Muscle of leg (tissue), 11 donors: Measurements from ENCODE around the gene DPCD. TPM values are rescaled to one million over a fixed set of nuclear protein-coding genes. Genes with fewer than 3 reads are reported as not detected.
"Not testable (repeated sequence)": the region's sequence is repeated elsewhere in the genome, so short reads cannot be mapped to it uniquely, and the experiment has no call there.

Source experiments
- DNase-seq: peaks from one replicate; pipeline ENCODE4 v3.0.0; 2013
- H3K27ac ChIP-seq: one replicate; pipeline ENCODE4 v1.5.1; 2013; ENCODE audit warnings: mild to moderate bottlenecking, low read length, control low read depth
- H3K27me3 ChIP-seq: one replicate; pipeline ENCODE4 v1.6.1; 2013; ENCODE audit warnings: low read length; ENCODE audit not compliant: control insufficient read depth, insufficient read depth
- H3K36me3 ChIP-seq: one replicate; pipeline ENCODE4 v1.6.1; 2013; ENCODE audit warnings: low read length; ENCODE audit not compliant: control insufficient read depth, insufficient read depth
- H3K4me1 ChIP-seq: one replicate; pipeline ENCODE4 v1.6.1; 2013; ENCODE audit warnings: low read length; ENCODE audit not compliant: control insufficient read depth, insufficient read depth
- H3K4me3 ChIP-seq: one replicate; pipeline ENCODE4 v1.5.1; 2013; ENCODE audit warnings: low read length, control low read depth
- H3K9me3 ChIP-seq: replicated peaks from 2 replicates; pipeline ENCODE4 v1.6.1; 2013; ENCODE audit warnings: low read depth, low read length; ENCODE audit not compliant: control insufficient read depth
- WGBS: methylation state at CpG from one replicate; pipeline ENCODE4 v1.1.5; 2013; ENCODE audit warnings: missing lambda C conversion rate; ENCODE audit not compliant: insufficient coverage; 5-methylcytosine and 5-hydroxymethylcytosine counted together
- polyA plus RNA-seq, 8 donors: library from polyadenylated mRNA; unstranded; fragments of 120-200 nt; gene quantifications; one replicate each; pipeline versions ENCODE4 v1.2.1 to v1.2.3, GENCODE V29; 2013; ENCODE audit warnings: inconsistent platforms in 1 of 8, low replicate concordance in 1 of 8; ENCODE audit not compliant: insufficient read length in 8 of 8, insufficient read depth in 1 of 8
- total RNA-seq: library from RNA; stranded (reverse); fragments of 120-200 nt; gene quantifications from one replicate; pipeline ENCODE4 v1.2.4, GENCODE V29; 2013

DPCD gene
- total and polyA plus RNA-seq, 9 donors = 15.4 to 23.8 (median 17.8) TPM

- Histone ChIP-seq H3K4me1 (no peaks in the 10 kb centered on the region), H3K36me3 (peaks cover 78% of the 10 kb centered on the region), H3K9me3 (no peaks in the 10 kb centered on the region), H3K27ac (no peak overlapping the region), H3K4me3 (no peak overlapping the region), H3K27me3 (no peaks in the 10 kb centered on the region)
- 83% methylated on average over 3 of the region's 10 CpGs for WGBS
- no peak for DNase-seq
Measured at GRCh38 chr10:101580486-101581399, 7.4 kb upstream of the DPCD start.

- 95% methylated on average over 9 of the region's 9 CpGs for WGBS
- H3K27ac ChIP-seq = no peak overlapping the region
- H3K4me1 ChIP-seq = peaks cover 17% of the 10 kb centered on the region
- H3K4me3 ChIP-seq = no peak overlapping the region
- peaks cover 44% of the 10 kb centered on the region for H3K36me3 ChIP-seq
- no peak for DNase-seq
- H3K9me3 ChIP-seq = no peaks in the 10 kb centered on the region
- H3K27me3 ChIP-seq = no peaks in the 10 kb centered on the region
Measured at GRCh38 chr10:101585841-101586240, 2.3 kb upstream of the DPCD start.

GRCh38 chr10:101588879-101589278 is 758 bp downstream of the DPCD start:
- Histone ChIP-seq H3K4me3 (peak overlapping the region; percentile 98), H3K36me3 (peaks cover 16% of the 10 kb centered on the region)

GRCh38 chr10:101593331-101593730 is 5.2 kb downstream of the DPCD start:
- not testable (repeated sequence) for H3K4me3 ChIP-seq, H3K9me3 ChIP-seq, H3K27me3 ChIP-seq, H3K27ac ChIP-seq, H3K36me3 ChIP-seq
- DNase-seq = peak; percentile 40
- no CpG with 5 or more reads among the region's 2 CpGs for WGBS
- H3K4me1 ChIP-seq = peaks cover 12% of the 10 kb centered on the region

More at GRCh38 chr10:101588879-101589278, 758 bp downstream of the DPCD start:
- Histone ChIP-seq H3K4me1 (peaks cover 17% of the 10 kb centered on the region), H3K27ac (no peak overlapping the region), H3K27me3 (no peaks in the 10 kb centered on the region), H3K9me3 (no peaks in the 10 kb centered on the region)
- 79% methylated on average over 5 of the region's 5 CpGs for WGBS
- DNase-seq = no peak

GRCh38 chr10:101595591-101596433 is 7.7 kb downstream of the DPCD start:
- H3K27ac ChIP-seq = no peak overlapping the region
- H3K36me3 ChIP-seq = peaks cover 8% of the 10 kb centered on the region
- peaks cover 5% of the 10 kb centered on the region for H3K4me1 ChIP-seq
- no peaks in the 10 kb centered on the region for H3K9me3 ChIP-seq
- H3K27me3 ChIP-seq = no peaks in the 10 kb centered on the region
- peak; percentile 66 for DNase-seq
- 20% methylated on average over 1 of the region's 13 CpGs for WGBS
- H3K4me3 ChIP-seq = no peak overlapping the region

- DNase-seq = no peak
- H3K36me3 ChIP-seq = peaks cover 13% of the 10 kb centered on the region
- 48% methylated on average over 7 of the region's 14 CpGs for WGBS
- H3K27me3 ChIP-seq = no peaks in the 10 kb centered on the region
- no peak overlapping the region for H3K4me3 ChIP-seq
- no peaks in the 10 kb centered on the region for H3K9me3 ChIP-seq
- H3K27ac ChIP-seq = no peak overlapping the region
- H3K4me1 ChIP-seq = peaks cover 5% of the 10 kb centered on the region
Measured at GRCh38 chr10:101597091-101597900, 9.2 kb downstream of the DPCD start.

- Histone ChIP-seq H3K4me1 (peaks cover 2% of the 10 kb centered on the region), H3K36me3 (peaks cover 33% of the 10 kb centered on the region), H3K27me3 (no peaks in the 10 kb centered on the region), H3K4me3 (no peak overlapping the region), H3K27ac (no peak overlapping the region), H3K9me3 (no peaks in the 10 kb centered on the region)
- no peak for DNase-seq
- WGBS = 100% methylated on average over 1 of the region's 1 CpG
Measured at GRCh38 chr10:101601541-101601940, 13.4 kb downstream of the DPCD start.

- H3K27ac ChIP-seq = no peak overlapping the region
- peak; percentile 62 for DNase-seq
- no CpG with 5 or more reads among the region's 6 CpGs for WGBS
- no peak overlapping the region for H3K4me3 ChIP-seq
- H3K36me3 ChIP-seq = peaks cover 42% of the 10 kb centered on the region
- no peaks in the 10 kb centered on the region for H3K27me3 ChIP-seq
- no peaks in the 10 kb centered on the region for H3K9me3 ChIP-seq
- no peaks in the 10 kb centered on the region for H3K4me1 ChIP-seq
Measured at GRCh38 chr10:101602761-101603398, 14.8 kb downstream of the DPCD start.

- no peak overlapping the region for H3K4me3 ChIP-seq
- WGBS = 19% methylated on average over 2 of the region's 2 CpGs
- no peaks in the 10 kb centered on the region for H3K9me3 ChIP-seq
- no peak overlapping the region for H3K27ac ChIP-seq
- H3K36me3 ChIP-seq = peaks cover 73% of the 10 kb centered on the region
- no peaks in the 10 kb centered on the region for H3K4me1 ChIP-seq
- no peaks in the 10 kb centered on the region for H3K27me3 ChIP-seq
- no peak for DNase-seq
Measured at GRCh38 chr10:101607124-101607523, 19.0 kb downstream of the DPCD start.
